UCSD-AML1 (cell line): ENCODE measurements around the gene NCAM1.

ENCODE experiments used
- DNase-seq: peaks from one replicate; lab custom pipeline; 2025; ENCODE audit not compliant: unreplicated experiment; lab: John Stamatoyannopoulos, UW

NCAM1 gene

DNA sequence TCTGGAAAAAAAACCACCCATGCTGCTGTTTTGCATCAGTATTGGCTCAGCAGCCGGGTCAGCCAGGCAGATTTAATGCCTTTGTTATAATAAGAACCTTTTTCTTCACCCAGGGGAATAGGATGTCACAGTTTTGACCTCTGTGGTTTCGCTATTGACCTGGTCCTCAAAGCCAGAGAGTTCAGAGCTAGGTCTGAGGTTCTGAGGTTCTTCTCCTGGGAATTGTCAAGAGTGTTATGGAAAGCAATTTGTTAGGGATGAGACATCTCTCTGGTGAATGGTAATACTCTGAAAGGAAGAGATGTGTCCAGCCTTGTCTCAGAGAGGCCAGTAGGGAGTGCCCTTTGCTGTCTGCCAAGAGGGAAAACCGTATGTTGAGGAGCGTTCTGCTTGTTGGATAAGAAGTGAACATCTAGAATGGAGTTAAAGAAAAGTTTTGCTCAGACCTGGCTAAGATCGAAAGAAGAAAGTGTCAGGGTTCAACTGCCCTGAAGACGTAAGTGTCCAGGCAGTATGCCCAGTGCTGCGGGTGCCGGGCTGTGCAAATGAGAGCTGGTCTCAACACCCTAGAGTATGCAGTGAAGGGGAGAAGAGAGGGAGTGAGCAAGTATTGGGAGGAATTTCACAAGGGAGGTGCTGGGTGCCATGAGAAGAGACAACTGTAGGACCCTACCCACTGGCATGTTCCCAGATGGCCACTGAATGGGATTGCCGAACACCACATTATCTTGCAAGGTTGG lies 202.2 kb downstream of the NCAM1 start:
- DNase-seq: no peak

DNA sequence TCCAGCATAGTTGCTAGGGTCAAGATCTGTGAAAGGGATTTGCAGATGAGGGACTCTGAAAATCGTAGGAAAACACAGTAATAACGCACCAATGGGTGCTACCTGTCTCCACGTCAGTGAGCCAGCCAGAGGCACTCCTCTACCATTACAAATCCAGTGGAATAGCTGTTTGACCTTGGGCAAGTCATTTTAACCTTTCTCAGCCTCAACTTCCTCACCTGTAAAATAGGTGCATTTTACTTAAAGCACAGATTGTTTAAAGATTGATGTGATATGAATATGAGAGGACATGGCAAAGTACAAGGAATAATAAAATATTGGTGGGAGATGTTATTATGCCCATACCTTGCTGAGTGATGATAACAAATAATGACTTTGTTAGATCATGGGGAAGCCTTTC lies 205.1 kb downstream of the NCAM1 start:
- DNase-seq: no peak

DNA sequence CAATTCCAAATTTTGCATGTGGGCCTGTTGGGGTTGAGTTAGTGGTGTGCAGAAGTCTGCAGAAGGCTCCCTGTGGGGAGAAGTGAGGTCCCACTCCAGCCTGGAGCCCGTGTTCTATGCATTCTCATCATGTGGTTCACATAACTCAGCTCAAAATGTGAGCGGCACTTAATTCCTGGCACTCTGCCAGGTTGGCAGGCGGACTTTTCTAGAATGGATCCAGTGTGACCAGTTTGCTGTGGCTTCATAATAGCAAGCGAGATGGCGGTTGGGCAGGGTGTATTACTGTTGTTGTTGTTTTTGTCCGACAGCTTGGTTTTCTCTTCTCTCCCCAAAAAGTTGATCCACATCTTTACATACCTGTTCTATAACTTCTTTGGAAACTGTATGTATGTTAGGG lies 206.4 kb downstream of the NCAM1 start:
- DNase-seq: no peak

DNA sequence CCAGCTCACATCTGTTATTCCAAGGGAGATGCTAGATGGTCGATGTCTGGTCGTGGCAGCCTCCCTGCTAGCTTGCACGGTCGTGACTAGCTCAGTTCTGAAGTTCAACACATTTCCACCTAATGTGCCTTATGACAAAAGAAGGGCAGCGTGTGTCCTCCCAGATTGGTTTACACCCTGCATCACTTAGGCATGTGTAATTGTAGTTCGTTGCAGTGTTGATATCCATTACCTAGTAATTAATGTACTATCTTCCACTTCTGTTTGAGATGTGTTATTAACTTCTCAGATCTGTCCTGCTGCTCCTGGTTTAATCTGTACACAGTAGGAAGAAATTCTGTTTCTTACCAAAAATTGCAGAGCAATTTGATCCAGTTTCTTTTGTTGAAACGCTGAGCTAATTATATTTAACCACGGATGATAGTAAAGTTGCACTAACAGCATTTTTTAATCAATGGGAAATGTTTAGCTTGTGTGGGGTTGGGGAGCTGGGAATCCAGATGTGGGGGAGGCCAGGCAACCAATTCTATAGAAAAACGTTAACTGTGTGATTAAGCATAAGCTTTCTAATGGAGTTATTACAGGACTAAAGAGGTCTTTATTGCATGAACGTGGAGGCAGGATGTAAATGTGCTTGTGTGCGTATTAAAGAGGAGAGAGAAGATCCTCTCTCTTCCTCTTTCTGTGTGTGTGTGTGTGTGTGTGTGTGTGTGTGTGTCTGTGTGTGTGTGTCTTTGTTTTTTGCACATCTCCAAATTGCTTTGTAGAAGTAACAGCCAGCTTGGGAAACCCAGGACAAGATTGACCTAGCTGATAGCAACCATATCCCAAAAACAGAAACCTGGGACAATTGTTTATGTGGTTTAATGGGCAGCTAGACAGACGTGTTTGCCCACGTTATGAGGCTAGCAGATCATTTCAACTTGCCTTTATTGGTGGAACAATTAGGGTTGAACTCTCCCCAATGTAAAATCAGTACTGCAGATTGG lies 207.4 kb downstream of the NCAM1 start:
- no peak for DNase-seq

DNA sequence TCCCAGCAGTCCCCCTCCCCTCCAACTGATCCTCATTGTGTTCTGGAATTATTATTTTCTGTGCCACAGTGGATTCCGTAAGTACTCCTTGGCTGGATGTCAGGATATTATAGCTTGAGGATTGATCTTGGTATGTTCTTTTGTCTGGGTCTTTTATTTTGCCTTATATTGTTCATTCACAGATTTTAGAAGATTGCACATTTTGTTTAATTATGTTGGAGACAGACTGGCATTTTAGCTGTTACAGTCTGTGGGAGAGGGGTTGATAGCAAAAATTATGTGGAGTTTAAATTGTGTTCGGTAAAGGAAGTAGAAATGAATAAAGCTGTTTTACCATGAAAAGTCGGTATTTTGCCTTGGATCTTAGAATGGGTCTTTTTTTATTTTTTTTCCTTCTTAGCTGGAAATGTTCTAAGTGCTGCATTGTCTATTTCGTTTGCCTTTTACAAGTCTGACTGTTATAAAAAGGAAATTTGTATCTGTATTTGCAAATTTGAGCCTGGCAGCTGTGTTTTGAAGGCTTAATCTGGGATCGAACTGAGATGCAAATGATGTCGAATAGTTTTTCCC lies 211.2 kb downstream of the NCAM1 start:
- no peak for DNase-seq

DNA sequence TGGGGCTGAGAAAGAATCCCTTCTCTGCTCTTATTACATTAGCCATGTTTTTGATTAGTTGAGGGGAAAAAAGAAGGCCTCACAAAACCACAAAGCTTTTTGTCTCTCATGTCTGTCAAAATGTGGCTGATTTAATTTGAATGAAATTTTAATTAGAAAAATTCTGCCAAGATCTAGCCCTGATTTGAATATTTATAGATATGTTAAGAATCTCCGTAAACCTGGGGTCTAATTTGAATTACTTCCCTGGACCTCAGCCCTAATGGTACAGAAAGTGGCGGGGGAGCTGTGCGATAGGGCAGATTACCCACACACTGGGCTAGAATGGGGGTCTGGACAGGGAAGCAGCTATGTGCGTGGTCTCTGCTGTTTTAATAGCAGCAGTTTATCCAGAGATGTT lies 211.9 kb downstream of the NCAM1 start:
- no peak for DNase-seq

DNA sequence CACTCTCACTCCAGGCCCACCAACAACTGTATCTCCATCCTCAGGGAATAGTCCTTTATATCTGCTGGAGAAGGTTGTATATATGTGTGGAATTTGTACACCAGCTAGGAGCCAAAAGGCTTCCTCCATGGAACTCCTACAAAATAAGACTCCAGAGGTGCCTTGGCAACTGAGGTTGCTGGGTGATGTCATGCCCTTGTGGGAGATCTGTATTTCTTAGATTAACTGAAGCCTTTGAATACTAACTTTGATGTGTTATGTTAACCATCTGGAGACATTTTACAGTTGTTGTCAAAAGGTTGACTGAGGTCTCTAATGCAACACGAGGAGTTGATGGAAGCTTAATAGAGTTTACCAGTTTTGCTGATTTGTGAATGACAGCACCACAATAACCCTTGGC lies 213.7 kb downstream of the NCAM1 start:
- DNase-seq: no peak

DNA sequence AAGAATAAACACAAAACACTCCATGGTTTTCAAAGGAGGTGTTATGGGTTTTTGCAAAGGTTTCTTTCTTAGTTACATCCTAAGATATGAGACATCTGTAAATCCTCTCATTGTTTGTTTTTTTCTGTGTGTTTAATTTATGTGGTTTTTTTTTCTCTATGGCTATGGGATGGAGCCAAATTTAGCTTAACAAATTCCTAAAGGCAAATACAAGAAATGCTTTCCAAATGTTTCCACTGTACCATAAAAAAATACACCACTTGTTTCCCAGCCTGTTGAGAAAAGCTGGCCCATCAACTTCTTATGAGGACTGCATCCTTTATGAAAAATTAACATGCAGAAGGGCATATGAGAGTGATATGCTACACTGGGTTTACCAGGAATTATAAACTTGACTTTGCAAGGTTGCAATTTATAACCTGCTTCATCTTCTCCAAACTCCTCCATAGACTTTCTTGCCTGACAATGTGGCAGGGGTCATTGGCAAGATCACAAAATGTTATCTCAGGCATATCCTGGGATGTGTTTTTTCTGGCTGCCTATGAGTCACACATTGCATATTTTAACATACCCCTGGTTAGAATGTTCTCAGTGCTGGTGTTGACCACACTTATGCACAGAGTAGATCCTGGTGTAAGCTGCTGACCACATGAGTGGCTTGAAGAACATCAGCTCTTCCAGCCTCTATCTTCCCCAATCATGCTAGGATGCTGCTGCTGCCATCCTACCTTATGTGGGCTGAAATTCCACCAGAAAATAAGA lies 215.6 kb downstream of the NCAM1 start:
- DNase-seq: no peak

DNA sequence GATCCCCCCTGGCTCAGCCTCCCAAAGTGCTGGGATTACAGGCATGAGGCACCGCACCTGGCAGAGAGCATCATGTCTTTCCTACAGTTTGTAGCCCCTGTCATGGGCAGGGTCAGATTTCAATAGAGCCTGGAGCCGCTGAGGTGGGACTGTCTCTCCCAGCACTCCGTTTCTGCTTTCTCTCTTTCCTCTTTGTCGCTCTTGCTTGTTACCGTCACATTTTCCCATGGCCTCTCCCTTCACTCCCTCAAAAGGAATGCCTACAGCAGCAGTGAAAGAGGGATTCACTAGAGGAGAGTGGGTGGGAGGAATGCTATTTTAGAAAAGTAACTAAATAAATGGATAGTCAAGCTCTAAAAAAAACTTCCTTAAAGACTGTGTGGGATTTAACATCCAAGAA lies 216.5 kb downstream of the NCAM1 start:
- DNase-seq: no peak

DNA sequence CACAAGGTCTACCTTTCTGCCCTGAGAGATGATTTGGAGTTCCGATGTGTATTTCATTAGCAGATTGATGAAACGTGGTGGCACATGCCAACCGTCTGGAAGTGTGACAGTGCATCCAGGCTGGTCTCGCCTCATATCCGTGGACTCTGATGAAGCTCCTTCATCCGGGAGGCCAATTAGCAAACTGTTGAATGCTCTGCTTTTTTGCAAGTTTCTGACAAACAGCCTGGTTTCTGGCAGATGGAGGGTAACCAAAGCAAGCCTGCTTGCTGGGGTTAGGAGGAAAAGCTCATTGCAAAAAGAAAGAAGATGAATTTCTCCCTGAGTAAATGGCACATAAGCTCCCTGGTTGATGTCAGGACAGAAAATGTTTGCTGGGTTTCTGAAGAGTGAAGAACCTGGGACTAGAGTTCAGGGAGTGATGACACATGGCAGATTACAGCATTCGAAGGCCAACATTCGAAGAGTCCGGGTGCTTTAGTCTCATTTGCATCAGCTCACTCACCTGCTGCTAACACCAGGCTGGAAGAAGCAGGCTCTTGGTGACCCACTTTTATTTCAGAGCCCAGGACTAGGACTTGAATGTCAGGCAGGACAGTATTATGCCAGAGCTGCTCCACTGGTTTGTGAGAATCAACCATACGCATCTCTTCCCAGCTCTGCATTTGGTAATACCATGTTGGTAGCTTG lies 217.3 kb downstream of the NCAM1 start:
- no peak for DNase-seq

DNA sequence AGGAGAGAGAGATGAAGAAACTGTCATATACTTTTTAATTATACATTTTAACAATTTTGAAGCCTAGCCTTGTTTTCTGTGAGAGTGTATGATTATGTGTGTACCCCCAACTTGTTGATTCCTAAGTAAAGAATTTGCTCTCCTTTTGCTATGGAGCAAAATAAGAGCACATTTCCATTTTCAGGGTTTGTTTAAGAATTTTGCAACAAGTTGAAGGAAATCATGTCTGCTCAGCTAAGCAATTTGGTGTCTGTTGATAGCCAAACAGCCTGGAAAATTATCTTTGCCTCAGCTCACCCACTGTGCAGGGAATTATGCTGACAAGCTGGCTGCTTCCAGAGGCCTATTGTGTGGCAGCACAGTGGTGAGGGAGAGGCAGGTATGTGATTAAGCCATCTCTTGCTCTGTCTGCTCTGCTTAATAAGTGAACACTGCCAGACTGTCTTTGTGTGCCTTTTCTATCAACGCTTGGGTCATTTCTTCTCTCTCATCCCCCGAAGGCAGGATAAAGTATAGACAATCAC lies 218.0 kb downstream of the NCAM1 start:
- no peak for DNase-seq

DNA sequence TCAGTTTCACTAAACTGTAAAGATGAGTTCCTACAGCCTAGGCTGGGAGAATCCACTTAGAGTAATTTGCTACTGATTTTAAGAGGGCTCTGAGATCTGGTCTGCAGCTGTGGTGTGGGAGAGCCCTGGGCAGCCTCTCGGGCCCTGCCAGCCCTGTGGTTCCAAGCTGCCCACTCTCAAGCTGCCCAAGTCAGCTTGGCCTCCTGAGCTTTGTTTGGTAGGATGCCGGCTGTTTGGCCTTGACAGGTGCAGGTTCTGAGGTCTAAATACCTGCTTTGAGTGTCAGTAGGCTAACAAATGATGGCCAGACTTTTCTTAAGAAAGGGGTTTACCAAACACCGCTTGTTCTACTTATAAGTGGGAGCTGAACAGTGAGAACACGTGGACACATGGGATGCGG lies 219.9 kb downstream of the NCAM1 start:
- no peak for DNase-seq

DNA sequence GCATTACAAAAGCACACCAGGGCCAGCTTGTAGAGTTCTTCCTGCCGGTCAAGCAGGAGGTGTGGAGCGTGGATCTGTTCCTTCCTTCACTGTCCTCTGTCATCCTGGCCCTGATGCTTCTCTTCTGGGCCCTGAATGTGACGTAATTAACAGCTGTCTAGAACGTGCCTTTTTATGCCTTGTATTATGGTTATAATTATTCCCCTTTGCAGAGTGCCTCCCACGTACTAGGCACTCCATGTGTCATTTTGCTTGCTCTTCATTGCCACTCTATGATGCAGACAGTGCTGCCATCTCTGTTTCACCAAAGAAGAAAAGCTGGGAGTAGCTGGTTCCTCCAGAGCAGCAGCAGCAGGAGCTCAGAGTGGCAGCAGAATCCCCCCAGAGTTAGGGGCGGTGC lies 221.1 kb downstream of the NCAM1 start:
- DNase-seq: no peak

DNA sequence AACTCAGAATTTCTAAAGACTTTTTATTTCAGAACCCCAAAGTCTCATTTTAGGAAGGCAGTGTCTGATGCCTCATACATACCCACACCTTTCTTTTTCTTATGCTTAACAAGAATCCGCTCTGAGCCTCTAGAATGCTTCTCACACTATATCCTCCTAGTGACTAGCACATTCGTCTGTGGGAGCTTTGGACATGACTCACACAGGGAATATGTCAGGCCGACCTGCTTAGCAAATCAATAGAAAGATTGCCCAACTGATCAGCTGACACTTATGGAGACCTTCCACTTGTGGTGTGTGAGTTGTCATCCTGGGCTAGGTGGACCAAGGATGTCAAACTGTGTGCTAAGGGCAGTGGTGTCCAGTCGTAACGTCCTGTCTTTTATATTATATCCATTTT lies 223.3 kb downstream of the NCAM1 start:
- no peak for DNase-seq

DNA sequence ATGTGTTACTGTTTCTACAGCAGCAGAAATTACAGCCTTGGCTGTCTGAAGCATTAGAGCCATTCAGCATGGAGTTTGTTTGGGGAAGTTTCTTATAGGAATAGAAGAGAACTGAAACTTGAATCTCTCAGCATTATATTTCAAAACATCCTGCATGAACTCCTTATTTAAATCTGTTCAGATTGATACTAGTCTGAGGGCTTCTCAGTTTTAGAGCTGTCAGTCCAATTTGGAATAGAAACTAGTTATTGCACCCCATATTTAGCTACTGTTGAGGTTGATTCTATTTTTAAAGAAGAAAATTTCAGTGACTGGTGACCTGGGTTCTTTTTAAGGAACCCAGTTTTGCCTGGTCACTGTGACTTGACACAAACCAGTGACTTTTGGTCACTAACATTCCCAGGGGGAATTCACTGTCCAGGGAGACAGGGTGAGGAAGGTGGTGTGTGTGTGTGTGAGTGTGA lies 227.2 kb downstream of the NCAM1 start:
- no peak for DNase-seq

DNA sequence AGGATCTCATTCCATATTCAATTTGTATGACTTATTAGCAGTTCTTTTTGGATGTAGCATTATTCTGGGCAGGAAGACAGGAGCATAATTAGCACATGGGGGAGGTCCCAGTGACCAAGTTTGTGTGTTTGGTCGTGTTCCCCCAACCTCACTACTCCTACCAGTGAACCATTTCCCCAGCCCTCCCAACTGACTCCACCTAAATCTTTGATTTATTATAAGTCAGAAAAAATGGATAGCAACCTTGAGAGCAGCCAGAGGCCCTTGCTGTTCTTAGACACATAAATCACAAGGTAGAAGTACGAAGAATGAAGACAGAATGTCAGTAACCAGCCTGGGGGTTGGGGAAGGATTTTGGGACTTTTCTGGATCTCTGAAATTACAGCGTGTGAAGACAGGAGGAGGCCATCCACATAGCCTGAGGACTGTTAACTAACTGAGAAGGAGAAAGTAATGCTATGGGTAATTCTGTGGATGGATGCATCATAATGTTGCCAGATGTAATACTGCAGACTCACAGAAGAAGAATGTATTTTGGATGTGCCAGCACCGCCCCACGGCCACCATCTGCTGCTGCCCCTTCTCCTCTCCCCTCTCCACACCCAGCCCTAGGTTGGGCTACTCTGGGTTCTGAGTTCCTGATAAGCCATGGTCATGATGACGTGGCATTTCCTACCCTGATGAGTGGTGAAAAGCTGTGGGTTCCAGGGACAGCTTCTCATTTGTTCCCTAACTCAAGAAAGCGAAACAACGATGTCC lies 228.9 kb downstream of the NCAM1 start:
- DNase-seq: no peak

DNA sequence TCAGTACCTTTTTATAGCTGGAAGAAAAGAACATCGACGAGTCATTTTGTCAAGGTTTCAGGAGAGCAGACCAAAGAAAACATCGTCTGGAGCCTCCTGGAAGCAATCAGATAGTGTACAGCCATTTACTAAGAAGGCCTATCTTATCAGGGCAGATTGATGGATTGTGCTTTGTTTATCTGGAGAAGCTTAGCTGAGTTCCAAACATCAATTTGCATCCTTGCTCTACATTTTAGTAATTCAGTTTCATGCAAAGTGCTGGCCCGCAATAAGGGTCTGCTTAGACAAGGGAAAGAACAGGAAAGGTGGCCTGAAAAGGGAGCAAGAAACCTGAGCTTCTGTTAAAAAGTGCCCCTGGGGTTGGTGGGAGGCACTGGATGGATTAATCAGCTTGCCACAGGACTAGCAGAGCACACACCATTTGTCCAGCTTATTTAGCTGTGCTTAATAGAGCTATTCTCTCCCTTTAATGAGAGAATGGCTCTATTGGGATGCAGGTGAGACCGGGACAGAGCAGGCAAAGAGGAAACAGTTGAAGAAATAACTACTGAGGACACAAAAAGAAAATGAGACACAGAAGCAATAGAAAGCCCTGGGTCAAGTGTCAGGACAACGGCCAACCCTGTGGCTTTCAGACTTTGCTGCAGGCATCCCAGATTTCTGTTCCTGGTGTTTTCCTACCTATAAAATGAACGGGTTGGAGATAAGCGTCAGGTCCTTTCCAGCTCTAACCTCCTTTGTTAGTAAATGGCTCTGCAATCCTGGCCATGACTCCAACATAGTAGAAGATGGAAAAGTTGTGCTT lies 231.1 kb downstream of the NCAM1 start:
- DNase-seq: no peak

DNA sequence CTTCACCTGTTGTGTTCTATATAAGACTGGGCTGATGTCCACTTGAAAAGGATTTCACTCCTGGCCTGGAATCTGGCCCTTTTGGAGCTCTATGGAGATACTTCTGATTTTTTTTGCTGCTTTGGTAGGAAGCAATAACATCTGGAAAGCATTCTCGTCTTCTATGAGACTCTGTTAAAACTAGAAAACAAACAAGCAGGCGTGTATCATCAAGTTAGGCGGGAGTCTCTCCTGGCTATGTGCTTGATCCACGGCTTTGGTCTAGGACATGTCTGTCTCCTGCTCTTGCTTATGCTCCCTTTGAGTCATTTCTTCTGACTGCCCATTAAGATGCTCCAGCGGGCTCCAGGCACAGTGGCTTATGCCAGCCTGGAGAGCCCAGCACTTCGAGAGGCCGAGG lies 231.8 kb downstream of the NCAM1 start:
- DNase-seq: no peak

DNA sequence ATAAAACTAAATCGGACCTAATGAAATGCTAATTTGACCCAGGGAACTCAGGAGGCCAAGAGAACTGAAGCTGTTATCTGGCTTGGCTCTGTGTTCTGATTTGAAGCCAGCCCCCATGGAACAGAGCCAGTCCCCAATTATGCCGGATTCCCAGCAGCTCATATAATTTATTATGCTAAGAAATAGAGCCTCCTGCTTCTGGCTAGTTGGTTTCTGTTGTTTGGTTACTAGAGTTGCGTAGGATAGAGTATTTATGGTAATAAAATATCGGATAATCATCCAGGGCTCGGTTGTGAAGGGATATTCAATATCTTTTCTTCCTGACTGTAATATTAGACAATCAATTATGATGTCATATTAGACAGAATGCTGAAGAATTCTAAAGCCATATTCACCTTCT lies 232.7 kb downstream of the NCAM1 start:
- DNase-seq: no peak
